ENCODE data around the gene PDIA6.

Gene PDIA6

DNA sequence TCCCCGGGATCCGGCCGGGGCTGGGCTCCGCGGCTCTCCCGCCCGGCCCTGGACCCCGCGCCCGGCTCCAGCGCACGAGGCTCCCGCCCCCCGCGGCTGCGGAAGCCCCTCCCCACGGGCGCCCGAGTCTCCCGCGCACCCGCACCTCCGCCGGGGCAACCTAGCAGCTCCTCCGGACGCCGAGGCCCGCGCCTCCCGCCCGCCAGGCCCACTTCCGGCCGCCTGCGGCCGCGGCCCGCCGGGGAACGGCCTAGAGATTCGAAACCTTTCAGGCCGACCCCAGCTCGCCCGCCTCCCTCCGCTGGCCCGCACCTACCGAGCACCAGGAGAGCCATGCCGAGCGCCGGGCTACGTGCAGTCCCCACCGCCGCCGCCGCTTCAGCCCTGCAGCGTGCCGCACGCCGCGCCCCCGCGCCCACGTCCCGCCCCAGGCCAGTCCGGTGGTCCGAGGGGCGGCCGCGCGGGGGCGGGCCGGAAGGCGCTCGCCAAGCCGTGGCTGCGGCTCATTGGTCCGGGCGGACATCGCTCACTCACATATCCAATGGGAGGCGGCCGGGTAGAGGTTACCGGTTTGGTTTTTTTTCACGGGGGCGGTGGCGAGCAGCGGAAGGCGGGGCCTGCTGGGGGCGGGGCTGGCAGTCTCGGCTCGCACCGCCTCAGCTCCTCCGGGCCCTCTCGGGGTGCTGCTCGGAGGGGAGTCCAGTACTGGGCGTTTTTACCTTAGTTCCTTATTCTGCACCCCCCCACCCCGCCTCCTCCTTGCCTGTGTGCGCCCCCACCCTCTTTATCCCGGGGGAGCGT is at the start of gene PDIA6:
Gene PDIA6 (minus strand): TSS at position 424 of the 801 bp plus-strand sequence. CDS start 89 bp downstream, at position 335.
- DNase-seq (ENCODE audit: low read depth) = peak; percentile 97
- peak within 1 kb of the TSS; percentile 73 for H3K4me3 ChIP-seq (ENCODE audit: low read depth, low read length)
- TF ChIP-seq CTCF (conservative IDR thresholded peaks at IDR 0.05; ENCODE audit: low read depth, low read length) = no peak

GRCh38 chr2:10862330-10862729 is 49.7 kb upstream of the PDIA6 start:
- TF ChIP-seq CTCF (conservative IDR thresholded peaks at IDR 0.05; ENCODE audit: low read depth, low read length) = no peak
- DNase-seq (ENCODE audit: low read depth) = no peak
- no peak overlapping the region for H3K4me3 ChIP-seq (ENCODE audit: low read depth, low read length)

- no peak for DNase-seq (ENCODE audit: low read depth)
- H3K4me3 ChIP-seq (ENCODE audit: low read depth, low read length) = no peak overlapping the region
- no peak for TF ChIP-seq CTCF (conservative IDR thresholded peaks at IDR 0.05; ENCODE audit: low read depth, low read length)
Measured at GRCh38 chr2:10861765-10862164, 49.2 kb upstream of the PDIA6 start.

GRCh38 chr2:10860814-10861325 is 48.3 kb upstream of the PDIA6 start:
- no peak for TF ChIP-seq CTCF (conservative IDR thresholded peaks at IDR 0.05; ENCODE audit: low read depth, low read length)
- no peak for DNase-seq (ENCODE audit: low read depth)
- H3K4me3 ChIP-seq (ENCODE audit: low read depth, low read length) = no peak overlapping the region

DNA sequence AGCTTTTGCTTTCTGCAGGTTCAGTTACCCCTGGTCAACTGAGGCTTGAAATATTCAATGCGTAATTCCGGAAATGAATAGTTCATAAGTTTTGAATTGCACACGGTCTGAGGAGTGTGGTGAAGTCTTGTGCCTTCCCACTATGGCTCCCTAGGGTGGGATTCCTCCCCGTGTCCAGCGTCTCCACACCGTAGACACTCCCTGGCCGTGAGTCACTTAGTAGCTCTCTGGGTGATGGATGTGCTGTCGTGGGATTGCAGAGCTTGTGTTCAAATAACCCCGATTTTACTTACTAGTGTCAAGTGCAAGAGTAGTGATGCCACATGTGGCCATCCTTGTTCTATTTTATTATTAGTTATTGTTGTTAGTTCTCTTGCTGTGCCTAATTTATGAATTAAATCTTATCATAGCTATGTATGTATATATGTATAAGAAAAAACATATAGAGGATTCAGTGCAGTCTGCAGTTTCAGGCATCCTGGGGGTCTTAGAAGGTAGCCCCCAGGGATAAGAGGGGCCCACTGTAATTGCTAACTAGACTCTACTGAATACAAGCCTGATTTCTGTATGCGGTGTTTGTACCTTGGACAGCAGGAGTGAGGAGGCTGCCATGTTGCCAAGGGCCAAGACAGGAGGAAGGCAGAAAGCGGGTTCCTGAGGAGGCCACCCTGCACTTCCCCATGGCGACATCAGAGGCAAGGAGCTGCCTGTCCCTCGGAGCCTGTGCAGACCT is 47.7 kb upstream of the PDIA6 start:
- no peak for DNase-seq (ENCODE audit: low read depth)
- H3K4me3 ChIP-seq (ENCODE audit: low read depth, low read length) = no peak overlapping the region
- no peak for TF ChIP-seq CTCF (conservative IDR thresholded peaks at IDR 0.05; ENCODE audit: low read depth, low read length)

- H3K4me3 ChIP-seq (ENCODE audit: low read depth, low read length) = no peak overlapping the region
- no peak for TF ChIP-seq CTCF (conservative IDR thresholded peaks at IDR 0.05; ENCODE audit: low read depth, low read length)
- no peak for DNase-seq (ENCODE audit: low read depth)
Measured at GRCh38 chr2:10859278-10859677, 46.7 kb upstream of the PDIA6 start.
